ENCODE results near the gene ERVW-1. TPM values are rescaled to one million over a fixed set of nuclear protein-coding genes. Genes with fewer than 3 reads are reported as not detected.

ERVW-1 gene
- total and polyA plus RNA-seq, 2 of the 13 experiments (the other 11 are each of a cell fraction or from before 2014, with no cell fraction given), result not detected

GRCh38 chr7:92447345-92448204 lies 30.2 kb downstream of the ERVW-1 start, which contains the start of gene GATAD1 (continued):
- TF ChIP-seq DZIP1 (CRISPR knock-in tag; IDR thresholded peaks at IDR 0.05) (peak; percentile 30; the same call in 1 of the 2 replicates), ZNF547 (CRISPR knock-in tag; IDR thresholded peaks at IDR 0.05) (peak; percentile 77), ZNF430 (CRISPR knock-in tag; IDR thresholded peaks at IDR 0.05) (peak; percentile 71), ZNF333 (CRISPR knock-in tag; IDR thresholded peaks at IDR 0.05; ENCODE audit: borderline replicate concordance) (peak; percentile 69; the same call in 1 of the 2 replicates), SIN3A (IDR thresholded peaks at IDR 0.05; ENCODE audit: borderline replicate concordance, low read depth, low read length) (peak; percentile 74; the same call in 1 of the 2 replicates), NBN (conservative IDR thresholded peaks at IDR 0.05) (no peak), DDIT3 (CRISPR knock-in tag; IDR thresholded peaks at IDR 0.05) (no peak), ZNF879 (CRISPR knock-in tag; IDR thresholded peaks at IDR 0.05) (peak; percentile 50; the same call in 1 of the 2 replicates), ZNF256 (CRISPR knock-in tag; conservative IDR thresholded peaks at IDR 0.05) (0 out of 2 replicates have a peak, but pooled peaks have one; percentile 72), ZBTB25 (CRISPR knock-in tag; IDR thresholded peaks at IDR 0.05) (no peak; the same call in 1 of the 2 replicates), ZNF224 (CRISPR knock-in tag; IDR thresholded peaks at IDR 0.05) (no peak), KDM5B (CRISPR knock-in tag; IDR thresholded peaks at IDR 0.05; ENCODE audit: borderline replicate concordance) (peak; percentile 83), KMT2A (CRISPR knock-in tag; IDR thresholded peaks at IDR 0.05) (peak; percentile 84), RNF219 (CRISPR knock-in tag; IDR thresholded peaks at IDR 0.05) (no peak), MEIS2 (CRISPR knock-in tag; IDR thresholded peaks at IDR 0.05) (0 out of 2 replicates have a peak, but pooled peaks have one; percentile 38), ELK4 (CRISPR knock-in tag; IDR thresholded peaks at IDR 0.05; ENCODE audit: borderline replicate concordance) (no peak), NFRKB (IDR thresholded peaks at IDR 0.05) (no peak), SNAPC5 (CRISPR knock-in tag; IDR thresholded peaks at IDR 0.05; ENCODE audit: borderline replicate concordance) (no peak), SRSF1 (optimal IDR thresholded peaks at IDR 0.05; ENCODE audit: low read depth, low read length) (peak; percentile 81), HNRNPL (IDR thresholded peaks at IDR 0.05; ENCODE audit: low read depth, low read length) (peak; percentile 37; the same call in 1 of the 2 replicates), TEAD2 (CRISPR knock-in tag; IDR thresholded peaks at IDR 0.05) (no peak), ZNF598 (CRISPR knock-in tag; IDR thresholded peaks at IDR 0.05; ENCODE audit: borderline replicate concordance) (no peak)
